ENCODE measurements around the gene GNE.

- TF ChIP-seq EGR1 (IDR thresholded peaks at IDR 0.05) (no peak), CREB1 (IDR thresholded peaks at IDR 0.05; ENCODE audit: low read depth) (no peak), USF1 (IDR thresholded peaks at IDR 0.05) (no peak), ZBTB7A (IDR thresholded peaks at IDR 0.05; ENCODE audit: low read depth) (no peak), RAD21 (IDR thresholded peaks at IDR 0.05; ENCODE audit: low read depth) (no peak), TAF1 (IDR thresholded peaks at IDR 0.05; ENCODE audit: low read depth) (no peak), EP300 (IDR thresholded peaks at IDR 0.05; ENCODE audit: borderline replicate concordance) (no peak), NFIC (IDR thresholded peaks at IDR 0.05) (no peak), CEBPB (IDR thresholded peaks at IDR 0.05) (no peak)
These were observed 43.7 kb downstream of the GNE start for GRCh38 chr9:36214571-36214970.
